Mesendoderm (in vitro differentiated cells): ENCODE results near the gene SELENON.
A peak's percentile ranks its signal among the peaks of the same experiment; 100 is the strongest.

Experiments
- DNase-seq: peaks from one replicate; pipeline ENCODE4 v3.0.0; 2013
- H2AK5ac ChIP-seq: 2 replicates; pipeline ENCODE4 v1.6.1; 2013; ENCODE audit warnings: low read length, inconsistent platforms
- H2BK120ac ChIP-seq: 2 replicates; pipeline ENCODE4 v1.6.1; 2013; ENCODE audit warnings: low read depth, mild to moderate bottlenecking, low read length, moderate library complexity, mixed read lengths
- H2BK15ac ChIP-seq: replicated peaks from 2 replicates; pipeline ENCODE4 v1.6.1; 2013; ENCODE audit warnings: low read depth, mild to moderate bottlenecking, moderate library complexity
- H2BK5ac ChIP-seq: 2 replicates; pipeline ENCODE4 v1.6.1; 2013; ENCODE audit warnings: low read length, inconsistent platforms
- H3K18ac ChIP-seq: 2 replicates; pipeline ENCODE4 v1.6.1; 2013; ENCODE audit warnings: mild to moderate bottlenecking, low read length, mixed read lengths
- H3K23ac ChIP-seq: one replicate; pipeline ENCODE4 v1.6.1; 2013; ENCODE audit warnings: low read length
- H3K27ac ChIP-seq: 2 replicates; pipeline ENCODE4 v1.5.1; 2013; ENCODE audit warnings: low read depth, mild to moderate bottlenecking, inconsistent platforms, low read length, moderate library complexity
- H3K27me3 ChIP-seq: 2 replicates; pipeline ENCODE4 v1.6.1; 2013; ENCODE audit warnings: low read length, control low read depth, mild to moderate bottlenecking, inconsistent platforms; ENCODE audit not compliant: insufficient read depth, poor library complexity
- H3K36me3 ChIP-seq: 2 replicates; pipeline ENCODE4 v1.6.1; 2013; ENCODE audit warnings: low read length, inconsistent platforms; ENCODE audit not compliant: control insufficient read depth, insufficient read depth
- H3K4ac ChIP-seq: one replicate; pipeline ENCODE4 v1.6.1; 2013; ENCODE audit warnings: low read depth, mild to moderate bottlenecking, low read length, moderate library complexity
- H3K4me1 ChIP-seq: 2 replicates; pipeline ENCODE4 v1.6.1; 2013; ENCODE audit warnings: low read depth, low read length, inconsistent platforms; ENCODE audit not compliant: control insufficient read depth
- H3K4me2 ChIP-seq: 2 replicates; pipeline ENCODE4 v1.6.1; 2013; ENCODE audit warnings: low read length
- H3K4me3 ChIP-seq: 2 replicates; pipeline ENCODE4 v1.5.1; 2013; ENCODE audit warnings: mild to moderate bottlenecking, low read length
- H3K56ac ChIP-seq: one replicate; pipeline ENCODE4 v1.6.1; 2013; ENCODE audit warnings: low read length
- H3K79me1 ChIP-seq: 2 replicates; pipeline ENCODE4 v1.6.1; 2013; ENCODE audit warnings: low read length, inconsistent platforms
- H3K79me2 ChIP-seq: 2 replicates; pipeline ENCODE4 v1.6.1; 2013; ENCODE audit warnings: mild to moderate bottlenecking, low read length; ENCODE audit not compliant: control insufficient read depth, insufficient read depth
- H3K9ac ChIP-seq: 2 replicates; pipeline ENCODE4 v1.6.1; 2013; ENCODE audit warnings: low read length, inconsistent platforms
- H4K5ac ChIP-seq: one replicate; pipeline ENCODE4 v1.6.1; 2013; ENCODE audit warnings: low read length
- H4K8ac ChIP-seq: one replicate; pipeline ENCODE4 v1.6.1; 2013; ENCODE audit warnings: low read depth, mild to moderate bottlenecking, control low read depth, low read length, moderate library complexity
- WGBS: extraction: QIAGEN DNeasy Blood & Tissue Kit; methylation state at CpG from one replicate; pipeline ENCODE4 v1.1.7; 2013; ENCODE audit warnings: low lambda C conversion rate, missing lambda C conversion rate; ENCODE audit not compliant: insufficient coverage; ENCODE audit errors: extremely low coverage; 5-methylcytosine and 5-hydroxymethylcytosine counted together

SELENON gene

DNA sequence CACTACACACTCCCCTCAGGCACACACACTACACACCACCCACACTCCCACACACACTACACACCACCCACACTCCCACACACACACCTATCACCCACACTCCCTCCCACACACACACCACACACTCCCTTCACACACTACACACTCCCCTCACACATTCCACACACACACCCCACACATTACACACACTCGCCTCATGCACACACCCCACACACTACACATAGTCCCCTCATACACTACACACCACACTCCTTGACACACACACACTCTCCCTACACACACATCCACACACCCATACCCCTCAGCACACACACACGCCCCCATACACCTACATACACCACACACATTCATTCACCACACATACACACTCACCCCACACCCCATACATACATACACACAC, 31.0 kb upstream of the SELENON start:
- no peak overlapping the region for H3K18ac ChIP-seq
- H4K5ac ChIP-seq = no peak overlapping the region
- no peaks in the 10 kb centered on the region for H3K79me2 ChIP-seq
- no peak overlapping the region for H3K4me3 ChIP-seq
- H2AK5ac ChIP-seq = no peak overlapping the region
- H3K4ac ChIP-seq = no peak overlapping the region
- no peak overlapping the region for H3K9ac ChIP-seq
- H3K4me1 ChIP-seq = no peaks in the 10 kb centered on the region
- no peaks in the 10 kb centered on the region for H3K36me3 ChIP-seq
- no peaks in the 10 kb centered on the region for H3K79me1 ChIP-seq
- H3K4me2 ChIP-seq = no peak overlapping the region
- H3K56ac ChIP-seq = no peak overlapping the region
- H4K8ac ChIP-seq = no peak overlapping the region
- H2BK15ac ChIP-seq = no peak overlapping the region
- no peak overlapping the region for H3K23ac ChIP-seq
- no peaks in the 10 kb centered on the region for H3K27me3 ChIP-seq
- H2BK120ac ChIP-seq = no peak overlapping the region
- H3K27ac ChIP-seq = no peak overlapping the region
- 100% methylated on average over 2 of the region's 2 CpGs for WGBS
- no peak for DNase-seq
- H2BK5ac ChIP-seq = no peak overlapping the region

DNA sequence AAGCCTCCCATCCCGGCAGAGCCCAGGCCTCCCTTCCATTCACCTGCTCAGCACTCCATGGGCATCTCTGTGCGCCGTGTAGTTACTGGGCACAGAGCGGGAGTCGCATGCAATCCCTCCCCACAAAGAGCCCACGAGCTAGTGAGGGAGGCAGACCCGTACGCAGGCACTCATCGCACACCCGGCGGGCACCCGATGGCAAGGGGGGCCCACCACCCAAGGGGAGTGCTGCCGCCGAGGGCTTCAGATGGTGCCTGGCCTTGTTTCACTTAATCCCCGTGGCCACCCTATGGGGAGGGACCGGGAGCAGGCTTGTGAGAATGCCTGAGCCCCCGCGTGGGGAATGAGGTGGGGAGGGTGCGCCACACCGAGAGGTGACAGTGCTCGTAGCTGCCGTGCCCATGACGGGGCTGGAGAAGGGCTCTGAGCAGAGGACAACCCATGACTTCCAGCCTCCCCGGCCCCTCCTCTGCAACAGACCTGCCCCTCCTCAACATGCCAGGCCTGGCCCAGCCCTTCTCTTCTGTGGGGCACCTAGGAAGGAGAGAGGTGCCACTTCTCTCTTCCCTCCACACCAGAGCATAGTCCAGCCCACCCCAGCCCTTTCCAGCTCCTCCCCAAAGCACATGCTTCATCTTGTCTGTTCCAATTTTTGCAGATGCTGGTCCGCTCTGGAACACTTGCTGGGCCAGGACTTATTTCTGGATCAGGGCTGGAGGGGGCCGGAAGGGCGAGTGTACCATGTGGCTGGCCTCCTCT, 30.2 kb upstream of the SELENON start:
- Histone ChIP-seq H3K4me3 (no peak overlapping the region), H4K8ac (no peak overlapping the region), H3K56ac (no peak overlapping the region), H3K4me1 (no peaks in the 10 kb centered on the region), H3K79me2 (no peaks in the 10 kb centered on the region), H3K79me1 (no peaks in the 10 kb centered on the region), H3K4ac (no peak overlapping the region), H2BK120ac (no peak overlapping the region), H4K5ac (no peak overlapping the region), H3K36me3 (no peaks in the 10 kb centered on the region), H3K18ac (no peak overlapping the region), H3K9ac (no peak overlapping the region), H3K23ac (no peak overlapping the region), H2BK5ac (no peak overlapping the region), H3K27me3 (no peaks in the 10 kb centered on the region), H2AK5ac (no peak overlapping the region), H3K4me2 (no peak overlapping the region), H3K27ac (no peak overlapping the region), H2BK15ac (no peak overlapping the region)
- DNase-seq = no peak
- no CpG with 5 or more reads among the region's 27 CpGs for WGBS

DNA sequence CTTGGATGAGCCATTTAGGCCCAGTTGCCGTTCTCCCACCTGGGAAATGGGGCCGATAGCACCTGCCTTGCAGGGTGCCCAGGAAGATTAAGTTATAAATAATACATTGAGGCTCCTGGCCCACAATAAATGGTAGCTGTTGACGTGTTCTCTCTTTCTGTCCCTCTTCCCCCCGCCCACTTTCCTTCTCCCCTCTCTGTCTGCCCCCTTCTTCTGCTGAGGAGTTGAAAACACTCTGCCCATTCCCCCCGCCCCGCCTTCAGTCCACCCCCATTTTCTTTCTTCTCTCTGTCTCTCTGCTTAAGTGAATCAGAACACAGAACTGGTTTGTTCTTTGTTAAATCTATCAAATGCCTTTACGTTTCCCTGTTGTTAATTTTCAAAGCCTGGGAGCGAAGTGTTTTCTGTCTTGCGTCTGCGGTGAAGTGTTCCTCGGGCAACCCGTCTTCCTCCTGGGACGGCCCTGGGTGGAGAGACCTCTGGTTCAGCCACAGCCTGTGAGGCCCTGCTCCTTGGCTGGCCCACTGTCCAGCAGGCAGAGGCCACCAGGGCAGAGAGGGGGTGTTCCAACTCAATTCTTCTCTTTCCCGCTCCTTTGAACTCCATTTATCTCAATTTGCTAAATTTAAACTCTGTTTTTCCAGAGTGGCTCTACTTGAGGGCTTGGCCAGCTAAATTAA, 29.3 kb upstream of the SELENON start:
- Histone ChIP-seq H2BK5ac (no peak overlapping the region), H3K9ac (no peak overlapping the region), H3K18ac (no peak overlapping the region), H3K79me1 (no peaks in the 10 kb centered on the region), H3K4ac (no peak overlapping the region), H2BK15ac (no peak overlapping the region), H3K27ac (no peak overlapping the region), H3K4me3 (no peak overlapping the region), H3K4me1 (no peaks in the 10 kb centered on the region), H3K4me2 (no peak overlapping the region), H2AK5ac (no peak overlapping the region), H3K36me3 (no peaks in the 10 kb centered on the region), H3K79me2 (no peaks in the 10 kb centered on the region), H2BK120ac (no peak overlapping the region), H3K27me3 (no peaks in the 10 kb centered on the region), H3K23ac (no peak overlapping the region), H4K5ac (no peak overlapping the region), H3K56ac (no peak overlapping the region), H4K8ac (no peak overlapping the region)
- no peak for DNase-seq
- WGBS = no CpG with 5 or more reads among the region's 14 CpGs

DNA sequence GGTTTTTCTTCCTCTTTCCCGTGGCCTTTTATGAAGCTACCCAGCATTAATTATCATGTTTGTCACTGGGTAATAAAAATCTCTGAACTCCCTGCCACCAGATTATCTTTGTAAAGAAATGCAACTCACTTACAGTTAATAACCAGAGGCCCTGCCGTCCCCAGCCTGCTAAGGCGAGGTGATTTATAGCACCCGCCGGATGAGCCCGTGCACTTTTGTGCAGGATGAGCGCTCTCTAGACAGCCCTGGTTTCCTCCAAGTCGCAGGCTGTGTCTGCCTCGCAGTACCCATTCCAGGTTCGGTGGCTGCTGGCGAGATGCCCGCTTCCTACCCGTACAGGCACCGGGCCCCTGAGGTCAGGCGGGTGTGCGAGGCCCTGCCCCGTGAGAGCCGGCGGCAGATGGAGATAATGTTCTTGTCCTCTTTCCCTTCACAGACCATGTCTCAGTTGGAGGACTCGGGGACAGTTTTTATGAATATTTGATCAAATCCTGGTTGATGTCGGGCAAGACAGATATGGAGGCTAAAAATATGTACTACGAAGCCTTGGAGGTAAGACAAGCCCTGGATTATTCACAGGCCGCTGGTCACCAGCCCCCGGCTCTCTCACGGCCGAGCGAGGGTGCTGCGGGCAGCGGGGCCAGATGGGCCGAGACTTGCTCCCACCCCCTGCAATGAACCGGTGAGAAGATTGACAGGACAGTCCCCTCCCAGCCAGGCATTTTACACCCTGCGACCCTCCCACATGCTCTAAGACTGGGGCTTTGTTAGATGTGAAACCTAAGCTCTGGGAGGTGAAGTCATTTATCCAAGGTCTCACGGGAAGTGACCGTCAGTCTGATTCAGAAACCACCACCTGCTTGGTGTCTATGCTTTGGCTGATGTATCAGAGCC, 28.5 kb upstream of the SELENON start:
- Histone ChIP-seq H2AK5ac (no peak overlapping the region), H3K18ac (no peak overlapping the region), H3K79me1 (no peaks in the 10 kb centered on the region), H3K23ac (no peak overlapping the region), H3K9ac (no peak overlapping the region), H3K4me2 (no peak overlapping the region), H3K79me2 (no peaks in the 10 kb centered on the region), H4K8ac (no peak overlapping the region), H2BK5ac (no peak overlapping the region), H3K4ac (no peak overlapping the region), H2BK120ac (no peak overlapping the region), H3K4me3 (no peak overlapping the region), H3K27me3 (no peaks in the 10 kb centered on the region), H3K56ac (no peak overlapping the region), H3K27ac (no peak overlapping the region), H3K36me3 (no peaks in the 10 kb centered on the region), H4K5ac (no peak overlapping the region), H2BK15ac (no peak overlapping the region), H3K4me1 (no peaks in the 10 kb centered on the region)
- WGBS = no CpG with 5 or more reads among the region's 34 CpGs
- DNase-seq = peak; percentile 60

DNA sequence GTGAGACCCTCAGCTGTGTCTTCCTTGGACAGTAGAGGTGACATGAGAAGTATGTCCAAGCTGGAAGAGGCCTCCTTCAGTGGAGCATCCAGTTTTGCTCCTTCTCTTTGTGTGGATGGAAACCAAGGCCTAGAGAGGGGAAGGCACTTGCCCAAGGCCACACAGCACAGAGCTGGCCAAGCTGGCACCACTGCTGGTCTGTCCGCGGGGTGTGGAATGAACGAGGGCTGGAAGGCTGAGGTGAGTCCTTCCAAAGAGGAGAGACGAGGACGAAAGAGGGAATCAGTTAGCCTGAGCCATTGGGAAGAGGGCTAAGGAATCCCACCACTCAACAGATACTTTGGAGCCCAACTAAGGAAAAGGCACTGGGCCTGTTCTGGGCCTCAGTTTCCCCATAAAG, 27.8 kb upstream of the SELENON start:
- DNase-seq = no peak
- Histone ChIP-seq H3K56ac (no peak overlapping the region), H3K27ac (no peak overlapping the region), H3K4me2 (no peak overlapping the region), H3K79me2 (no peaks in the 10 kb centered on the region), H2AK5ac (no peak overlapping the region), H2BK5ac (no peak overlapping the region), H3K4me3 (no peak overlapping the region), H3K36me3 (no peaks in the 10 kb centered on the region), H3K79me1 (no peaks in the 10 kb centered on the region), H3K4ac (no peak overlapping the region), H4K5ac (no peak overlapping the region), H3K18ac (no peak overlapping the region), H3K23ac (no peak overlapping the region), H3K9ac (no peak overlapping the region), H3K4me1 (no peaks in the 10 kb centered on the region), H2BK120ac (no peak overlapping the region), H3K27me3 (no peaks in the 10 kb centered on the region), H4K8ac (no peak overlapping the region), H2BK15ac (no peak overlapping the region)
- no CpG with 5 or more reads among the region's 5 CpGs for WGBS
